Muscle of leg (tissue), 11 donors: ENCODE results near the gene SPIB. TPM values are rescaled to one million over a fixed set of nuclear protein-coding genes. Genes with fewer than 3 reads are reported as not detected.

Source experiments
- DNase-seq: peaks from one replicate; pipeline ENCODE4 v3.0.0; 2013
- H3K27ac ChIP-seq: one replicate; pipeline ENCODE4 v1.5.1; 2013; ENCODE audit warnings: mild to moderate bottlenecking, low read length, control low read depth
- H3K27me3 ChIP-seq: one replicate; pipeline ENCODE4 v1.6.1; 2013; ENCODE audit warnings: low read length; ENCODE audit not compliant: control insufficient read depth, insufficient read depth
- H3K36me3 ChIP-seq: one replicate; pipeline ENCODE4 v1.6.1; 2013; ENCODE audit warnings: low read length; ENCODE audit not compliant: control insufficient read depth, insufficient read depth
- H3K4me1 ChIP-seq: one replicate; pipeline ENCODE4 v1.6.1; 2013; ENCODE audit warnings: low read length; ENCODE audit not compliant: control insufficient read depth, insufficient read depth
- H3K4me3 ChIP-seq: one replicate; pipeline ENCODE4 v1.5.1; 2013; ENCODE audit warnings: low read length, control low read depth
- H3K9me3 ChIP-seq: replicated peaks from 2 replicates; pipeline ENCODE4 v1.6.1; 2013; ENCODE audit warnings: low read depth, low read length; ENCODE audit not compliant: control insufficient read depth
- WGBS: methylation state at CpG from one replicate; pipeline ENCODE4 v1.1.5; 2013; ENCODE audit warnings: missing lambda C conversion rate; ENCODE audit not compliant: insufficient coverage; 5-methylcytosine and 5-hydroxymethylcytosine counted together
- polyA plus RNA-seq, 8 donors: library from polyadenylated mRNA; unstranded; fragments of 120-200 nt; gene quantifications; one replicate each; pipeline versions ENCODE4 v1.2.1 to v1.2.3, GENCODE V29; 2013; ENCODE audit warnings: inconsistent platforms in 1 of 8, low replicate concordance in 1 of 8; ENCODE audit not compliant: insufficient read length in 8 of 8, insufficient read depth in 1 of 8
- total RNA-seq: library from RNA; stranded (reverse); fragments of 120-200 nt; gene quantifications from one replicate; pipeline ENCODE4 v1.2.4, GENCODE V29; 2013

SPIB gene
- total and polyA plus RNA-seq, 9 donors: 0.04 to 0.96 (median 0.50) TPM

DNA sequence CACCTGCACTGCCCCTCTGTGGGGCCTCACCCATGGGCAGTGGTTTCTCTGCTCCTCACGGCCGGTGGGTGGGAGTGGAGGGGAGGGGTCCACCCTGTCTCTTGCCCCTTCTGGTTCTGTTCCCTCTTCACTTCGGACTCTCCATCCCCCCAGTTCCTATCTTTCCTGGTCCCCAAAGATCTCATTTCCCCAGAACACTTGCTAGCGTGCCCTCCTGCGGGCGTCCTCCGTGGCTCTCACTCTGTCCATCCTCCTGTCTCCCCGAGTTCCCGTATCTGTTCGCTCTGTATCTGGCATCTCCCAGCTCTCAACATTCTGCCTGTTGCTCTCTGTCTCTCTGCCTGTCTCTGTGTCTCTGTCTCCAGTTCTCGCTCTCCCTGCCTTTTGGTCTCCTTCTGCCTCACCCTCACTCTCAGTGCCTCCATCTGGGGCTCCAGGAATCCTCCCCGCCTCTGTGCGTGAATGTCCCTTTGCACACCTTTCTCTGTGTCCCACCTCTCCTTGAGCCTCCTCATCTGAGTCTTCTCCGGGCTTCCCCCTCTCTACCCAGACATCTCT, 363 bp downstream of the SPIB start:
- H3K36me3 ChIP-seq: no peaks in the 10 kb centered on the region
- DNase-seq: no peak
- H3K27me3 ChIP-seq: peaks cover 32% of the 10 kb centered on the region
- WGBS: 7% methylated on average over 12 of the region's 14 CpGs
- H3K4me3 ChIP-seq: no peak overlapping the region
- no peaks in the 10 kb centered on the region for H3K9me3 ChIP-seq
- H3K4me1 ChIP-seq: peaks cover 14% of the 10 kb centered on the region
- no peak overlapping the region for H3K27ac ChIP-seq

DNA sequence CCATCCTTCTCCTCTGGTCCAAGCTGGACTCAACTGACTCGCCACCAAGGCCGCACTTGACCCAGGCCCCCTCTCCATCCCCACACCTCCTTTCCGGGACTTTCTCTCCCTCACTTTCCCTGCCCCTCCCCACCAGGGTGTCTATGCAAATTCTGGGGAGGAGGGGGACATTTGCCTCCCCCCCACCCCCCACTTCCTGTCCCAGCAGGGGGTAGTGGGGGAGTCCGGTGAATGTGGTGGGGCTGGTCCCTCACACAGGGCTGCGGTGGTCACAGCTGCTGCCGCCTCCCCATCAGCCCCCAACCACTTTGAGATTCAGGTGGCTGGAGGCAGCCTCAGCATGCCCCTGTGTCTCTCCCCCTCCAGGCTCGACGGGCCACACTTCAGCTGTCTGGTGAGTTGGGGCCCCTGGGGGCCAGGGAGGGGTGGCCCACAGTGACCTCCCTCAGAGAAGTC, 870 bp downstream of the SPIB start:
- peaks cover 32% of the 10 kb centered on the region for H3K27me3 ChIP-seq
- no peaks in the 10 kb centered on the region for H3K9me3 ChIP-seq
- H3K4me3 ChIP-seq: no peak overlapping the region
- WGBS: 6% methylated on average over 3 of the region's 8 CpGs
- DNase-seq: no peak
- H3K36me3 ChIP-seq: no peaks in the 10 kb centered on the region
- peaks cover 13% of the 10 kb centered on the region for H3K4me1 ChIP-seq
- no peak overlapping the region for H3K27ac ChIP-seq

DNA sequence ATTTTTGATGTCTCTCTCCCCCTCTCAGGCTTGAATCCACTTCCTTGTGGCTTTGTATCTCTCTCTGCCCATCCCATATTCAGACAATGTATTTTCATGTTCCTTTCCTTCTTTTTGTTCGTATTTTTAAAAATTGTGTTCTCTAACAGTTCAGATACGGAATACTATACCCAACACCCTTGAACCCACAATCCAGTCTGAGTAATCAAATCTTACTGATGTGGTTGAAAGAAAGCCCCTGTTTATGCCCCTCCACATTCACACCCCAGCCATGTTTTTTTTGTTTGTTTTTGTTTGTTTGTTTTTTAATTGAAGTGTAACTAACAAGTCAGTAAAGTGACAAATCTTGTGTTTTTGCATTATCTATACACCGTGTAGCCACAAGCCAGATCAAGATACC, 1.4 kb downstream of the SPIB start:
- DNase-seq: no peak
- no CpG with 5 or more reads among the region's 3 CpGs for WGBS
- H3K27me3 ChIP-seq: peaks cover 32% of the 10 kb centered on the region
- H3K4me1 ChIP-seq: peaks cover 11% of the 10 kb centered on the region
- H3K27ac ChIP-seq: no peak overlapping the region
- no peak overlapping the region for H3K4me3 ChIP-seq
- no peaks in the 10 kb centered on the region for H3K9me3 ChIP-seq
- H3K36me3 ChIP-seq: no peaks in the 10 kb centered on the region

DNA sequence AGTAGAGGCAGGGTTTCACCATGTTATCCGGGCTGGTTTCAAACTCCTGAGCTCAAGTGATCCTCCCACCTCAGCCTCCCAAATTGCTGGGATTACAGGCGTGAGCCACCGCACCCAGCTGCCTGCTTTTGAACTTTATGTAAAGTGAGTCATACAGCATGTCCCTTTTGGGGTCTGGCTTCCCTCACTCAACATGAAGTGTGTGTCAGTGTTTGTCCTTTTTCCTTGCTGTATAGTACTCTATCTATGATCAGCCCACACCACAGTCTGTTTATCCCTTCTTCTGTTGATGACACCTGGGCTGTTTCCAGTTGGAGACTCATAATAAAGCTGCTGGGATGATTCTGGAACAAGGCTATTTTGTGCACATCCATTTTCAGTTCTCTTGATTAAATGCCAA, 2.1 kb downstream of the SPIB start:
- Histone ChIP-seq H3K9me3 (no peaks in the 10 kb centered on the region), H3K4me1 (peaks cover 11% of the 10 kb centered on the region), H3K27me3 (peaks cover 32% of the 10 kb centered on the region), H3K36me3 (no peaks in the 10 kb centered on the region), H3K27ac (no peak overlapping the region), H3K4me3 (no peak overlapping the region)
- no CpG with 5 or more reads among the region's 3 CpGs for WGBS
- no peak for DNase-seq

DNA sequence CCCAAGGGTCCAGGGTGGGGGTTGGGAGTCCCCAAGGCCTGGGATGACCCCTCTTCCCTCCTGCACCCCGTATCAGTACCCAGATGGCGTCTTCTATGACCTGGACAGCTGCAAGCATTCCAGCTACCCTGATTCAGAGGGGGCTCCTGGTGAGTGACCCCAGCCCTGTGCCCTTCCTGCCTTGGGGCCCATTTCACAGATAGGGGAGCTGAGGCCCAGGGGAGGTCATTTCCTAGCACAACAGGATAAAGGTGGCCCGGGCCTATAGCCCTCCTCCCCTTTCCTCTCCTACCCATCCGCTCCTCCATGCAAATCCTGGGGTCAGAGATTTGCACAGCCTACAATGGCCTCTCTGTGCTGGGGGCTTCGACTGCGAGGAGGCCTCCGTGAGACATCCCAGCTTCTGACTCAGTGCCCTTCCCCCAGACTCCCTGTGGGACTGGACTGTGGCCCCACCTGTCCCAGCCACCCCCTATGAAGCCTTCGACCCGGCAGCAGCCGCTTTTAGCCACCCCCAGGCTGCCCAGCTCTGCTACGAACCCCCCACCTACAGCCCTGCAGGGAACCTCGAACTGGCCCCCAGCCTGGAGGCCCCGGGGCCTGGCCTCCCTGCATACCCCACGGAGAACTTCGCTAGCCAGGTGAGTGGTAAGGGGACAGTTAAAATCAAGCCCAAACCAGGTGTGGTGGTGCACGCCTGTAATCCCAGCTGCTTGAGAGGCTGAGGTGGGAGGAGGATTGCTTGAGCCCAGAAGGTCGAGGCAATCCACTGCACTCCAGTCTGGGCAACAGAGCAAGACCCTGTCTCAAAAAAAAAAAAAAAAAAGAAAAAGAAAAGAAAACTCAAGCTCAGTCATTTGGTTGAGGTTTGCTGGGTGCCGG, 3.9 kb downstream of the SPIB start:
- 74% methylated on average over 11 of the region's 18 CpGs for WGBS
- DNase-seq: no peak
- peaks cover 32% of the 10 kb centered on the region for H3K27me3 ChIP-seq

DNA sequence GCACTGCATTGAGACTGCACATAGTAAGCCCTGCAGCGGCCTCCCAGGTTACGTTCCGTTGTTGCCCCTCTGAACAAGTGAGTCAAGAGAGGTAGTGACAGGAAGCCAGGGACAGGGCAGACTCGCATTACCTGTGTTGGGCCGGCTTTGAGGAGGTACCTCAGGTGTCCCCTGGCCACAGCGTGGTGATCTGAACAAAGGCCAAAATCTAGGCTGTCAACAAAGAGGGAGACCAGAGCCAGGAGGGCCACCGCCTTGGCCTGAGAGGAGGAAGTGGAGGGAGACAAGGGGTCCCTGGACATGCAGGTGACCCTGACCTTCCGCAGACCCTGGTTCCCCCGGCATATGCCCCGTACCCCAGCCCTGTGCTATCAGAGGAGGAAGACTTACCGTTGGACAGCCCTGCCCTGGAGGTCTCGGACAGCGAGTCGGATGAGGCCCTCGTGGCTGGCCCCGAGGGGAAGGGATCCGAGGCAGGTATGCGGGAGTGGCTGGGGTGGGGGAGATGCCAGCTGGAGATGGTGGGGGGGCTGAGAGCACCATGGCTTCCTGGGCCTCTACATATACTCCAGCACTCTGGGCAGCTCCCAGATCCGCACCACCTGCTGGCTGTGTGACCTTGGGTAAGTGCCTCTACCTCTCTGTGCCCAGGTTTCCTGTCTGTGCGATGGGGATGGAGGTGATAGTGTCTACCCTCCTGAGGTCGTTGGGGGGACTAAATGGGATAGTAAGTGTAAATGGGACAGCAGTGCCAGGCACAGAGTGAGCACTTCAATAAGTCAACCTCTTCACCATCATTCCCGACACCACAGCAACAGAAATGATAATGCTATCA, 4.8 kb downstream of the SPIB start:
- no peak for DNase-seq
- H3K27me3 ChIP-seq: peaks cover 33% of the 10 kb centered on the region
- WGBS: 87% methylated on average over 11 of the region's 22 CpGs

More for the DNA sequence above, 3.9 kb downstream of the SPIB start:
- Histone ChIP-seq H3K4me1 (peaks cover 12% of the 10 kb centered on the region), H3K9me3 (no peaks in the 10 kb centered on the region), H3K4me3 (no peak overlapping the region), H3K36me3 (no peaks in the 10 kb centered on the region), H3K27ac (no peak overlapping the region)

DNA sequence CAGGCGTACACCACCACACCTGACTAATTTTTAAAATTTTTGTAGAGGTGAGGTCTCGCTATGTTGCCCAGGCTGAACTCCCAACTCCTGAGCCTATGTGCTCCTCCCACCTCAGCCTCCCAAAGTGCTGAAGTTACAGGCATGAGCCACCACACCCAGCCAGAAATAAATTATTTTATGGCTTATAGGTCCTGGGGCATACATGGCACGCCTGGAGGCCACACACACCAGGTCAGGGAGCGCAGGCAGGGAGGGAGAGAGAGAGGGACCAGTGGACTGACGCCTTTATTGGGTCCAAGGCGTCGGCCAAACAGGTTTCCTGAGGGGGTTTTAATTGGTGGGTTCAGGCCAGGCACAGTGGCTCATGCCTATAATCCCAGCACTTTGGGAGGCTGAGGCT, 6.8 kb downstream of the SPIB start:
- Histone ChIP-seq H3K4me3 (no peak overlapping the region), H3K9me3 (no peaks in the 10 kb centered on the region), H3K27ac (no peak overlapping the region), H3K36me3 (no peaks in the 10 kb centered on the region), H3K27me3 (peaks cover 31% of the 10 kb centered on the region), H3K4me1 (peaks cover 11% of the 10 kb centered on the region)
- WGBS: 64% methylated on average over 5 of the region's 7 CpGs
- no peak for DNase-seq

More for the DNA sequence above, 4.8 kb downstream of the SPIB start:
- Histone ChIP-seq H3K27ac (no peak overlapping the region), H3K9me3 (no peaks in the 10 kb centered on the region), H3K4me1 (peaks cover 17% of the 10 kb centered on the region), H3K36me3 (no peaks in the 10 kb centered on the region), H3K4me3 (no peak overlapping the region)

DNA sequence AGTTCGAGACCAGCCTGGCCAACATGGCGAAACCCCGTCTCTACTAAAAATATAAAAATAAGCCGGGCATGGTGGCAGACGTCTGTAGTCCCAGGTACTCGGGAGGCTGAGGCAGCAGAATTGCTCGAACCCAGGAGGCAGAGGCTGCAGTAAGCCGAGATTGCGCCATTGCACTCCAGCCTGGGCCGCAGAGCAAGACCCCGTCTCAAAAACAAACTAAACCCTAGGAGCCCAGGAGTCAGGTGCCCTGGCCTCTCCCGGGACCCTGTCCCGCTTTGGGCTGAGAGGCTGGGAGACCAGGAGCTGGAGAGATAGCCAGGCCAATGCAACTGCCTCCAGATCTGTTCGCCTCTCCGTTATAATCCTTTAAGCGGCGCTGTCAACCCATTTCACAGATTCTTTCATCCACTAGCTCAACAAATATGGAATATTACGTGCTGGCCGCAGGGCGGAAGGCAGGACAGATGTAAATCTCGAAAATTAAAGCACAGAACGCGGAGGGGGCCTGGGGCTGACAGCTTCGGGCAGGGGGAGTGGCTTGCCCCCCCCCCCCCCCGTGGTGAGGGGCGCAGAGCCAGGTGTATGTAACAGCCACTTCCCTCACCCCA, 8.7 kb downstream of the SPIB start:
- Histone ChIP-seq H3K27ac (peak overlapping the region; percentile 20), H3K4me3 (peak overlapping the region; percentile 15), H3K27me3 (peaks cover 41% of the 10 kb centered on the region), H3K36me3 (no peaks in the 10 kb centered on the region), H3K9me3 (no peaks in the 10 kb centered on the region), H3K4me1 (peaks cover 24% of the 10 kb centered on the region)
- DNase-seq: no peak
- 91% methylated on average over 14 of the region's 26 CpGs for WGBS

DNA sequence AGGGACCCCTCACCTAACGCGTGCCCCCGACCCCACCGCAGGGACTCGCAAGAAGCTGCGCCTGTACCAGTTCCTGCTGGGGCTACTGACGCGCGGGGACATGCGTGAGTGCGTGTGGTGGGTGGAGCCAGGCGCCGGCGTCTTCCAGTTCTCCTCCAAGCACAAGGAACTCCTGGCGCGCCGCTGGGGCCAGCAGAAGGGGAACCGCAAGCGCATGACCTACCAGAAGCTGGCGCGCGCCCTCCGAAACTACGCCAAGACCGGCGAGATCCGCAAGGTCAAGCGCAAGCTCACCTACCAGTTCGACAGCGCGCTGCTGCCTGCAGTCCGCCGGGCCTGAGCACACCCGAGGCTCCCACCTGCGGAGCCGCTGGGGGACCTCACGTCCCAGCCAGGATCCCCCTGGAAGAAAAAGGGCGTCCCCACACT, 9.3 kb downstream of the SPIB start:
- DNase-seq: peak; percentile 95
- Histone ChIP-seq H3K36me3 (no peaks in the 10 kb centered on the region), H3K4me3 (peak overlapping the region; percentile 15), H3K9me3 (no peaks in the 10 kb centered on the region), H3K27me3 (peaks cover 47% of the 10 kb centered on the region), H3K27ac (peak overlapping the region; percentile 29), H3K4me1 (peaks cover 30% of the 10 kb centered on the region)
- 2% methylated on average over 34 of the region's 38 CpGs for WGBS
